Measurements from ENCODE around the gene FSTL4.

Gene FSTL4

DNA sequence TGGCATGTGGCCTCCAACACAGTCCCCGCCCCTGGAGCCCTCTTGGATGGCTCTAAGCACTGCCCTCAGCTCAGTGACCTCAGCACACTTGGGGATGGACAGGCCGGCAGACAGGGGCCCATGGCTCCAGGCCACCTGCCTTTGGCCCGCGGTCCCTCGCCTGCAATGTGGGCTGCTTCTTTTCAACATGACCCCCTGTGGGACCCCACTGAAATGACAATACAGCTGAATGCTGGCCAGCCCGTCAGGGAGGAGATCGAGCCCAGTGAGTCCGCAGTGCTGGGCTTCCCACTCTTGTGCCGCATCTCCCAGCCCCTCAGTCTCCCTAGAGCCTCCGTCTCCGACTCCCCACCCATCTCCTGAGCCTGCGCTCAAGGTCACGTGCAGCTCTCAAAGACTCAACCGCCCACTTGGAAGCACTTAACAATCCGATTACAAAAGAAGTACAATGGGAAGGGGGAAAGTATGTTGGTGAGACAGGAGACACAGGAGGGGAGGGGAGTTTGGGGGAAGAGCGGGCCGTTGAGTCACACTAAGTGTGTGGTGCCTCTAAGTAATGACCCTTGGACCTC, 321.6 kb downstream of the FSTL4 start:
- no peak for DNase-seq (ENCODE audit: low read depth)

GRCh38 chr5:133289686-133290367, 322.5 kb downstream of the FSTL4 start:
- DNase-seq (ENCODE audit: low read depth), result no peak

GRCh38 chr5:133287500-133287899, 324.8 kb downstream of the FSTL4 start:
- no peak for DNase-seq (ENCODE audit: low read depth)

DNA sequence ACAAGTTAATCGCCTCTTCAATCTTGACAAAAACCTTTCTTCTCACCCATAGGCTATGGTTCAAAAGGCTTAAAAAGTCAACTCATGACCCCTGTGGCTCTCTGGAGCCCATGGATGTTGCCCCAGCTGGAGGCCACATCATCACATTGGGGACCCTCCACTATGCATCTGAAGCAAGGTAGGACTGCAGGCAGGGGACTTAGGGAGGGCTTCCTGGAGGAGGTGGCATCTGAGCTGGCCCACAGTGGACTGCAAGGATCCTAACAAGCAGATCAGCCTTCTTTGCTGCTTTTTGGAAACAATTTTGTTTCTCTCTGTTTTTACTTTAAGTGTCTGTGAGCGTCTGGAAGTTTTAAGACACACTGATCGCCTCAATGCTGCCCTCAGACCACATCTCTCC, 325.9 kb downstream of the FSTL4 start:
- no peak for DNase-seq (ENCODE audit: low read depth)

DNA sequence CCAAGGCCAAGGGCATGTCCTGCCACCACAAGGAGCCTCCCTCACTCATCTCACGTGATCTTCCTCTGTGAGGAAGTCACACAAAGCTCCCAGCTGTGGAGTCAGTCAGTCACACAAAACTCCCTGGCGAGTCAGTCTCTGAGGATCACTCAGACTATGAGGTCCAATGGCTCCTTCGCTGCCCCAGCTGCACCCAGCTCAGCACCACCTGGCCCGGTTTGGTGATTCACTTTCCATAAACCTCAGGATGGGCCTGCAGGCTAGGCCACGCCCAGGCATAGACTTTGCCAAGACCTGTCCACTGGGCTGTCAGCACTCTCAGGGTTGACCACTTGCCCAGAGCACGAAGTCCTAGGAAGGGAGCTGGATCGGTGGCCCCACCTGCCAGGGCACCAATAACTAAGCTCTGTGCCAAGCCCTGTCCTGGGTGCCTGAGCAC, 326.7 kb downstream of the FSTL4 start:
- no peak for DNase-seq (ENCODE audit: low read depth)

GRCh38 chr5:133284306-133284705, 328.0 kb downstream of the FSTL4 start:
- no peak for DNase-seq (ENCODE audit: low read depth)

GRCh38 chr5:133278317-133278716, 334.0 kb downstream of the FSTL4 start:
- DNase-seq (ENCODE audit: low read depth), result no peak

DNA sequence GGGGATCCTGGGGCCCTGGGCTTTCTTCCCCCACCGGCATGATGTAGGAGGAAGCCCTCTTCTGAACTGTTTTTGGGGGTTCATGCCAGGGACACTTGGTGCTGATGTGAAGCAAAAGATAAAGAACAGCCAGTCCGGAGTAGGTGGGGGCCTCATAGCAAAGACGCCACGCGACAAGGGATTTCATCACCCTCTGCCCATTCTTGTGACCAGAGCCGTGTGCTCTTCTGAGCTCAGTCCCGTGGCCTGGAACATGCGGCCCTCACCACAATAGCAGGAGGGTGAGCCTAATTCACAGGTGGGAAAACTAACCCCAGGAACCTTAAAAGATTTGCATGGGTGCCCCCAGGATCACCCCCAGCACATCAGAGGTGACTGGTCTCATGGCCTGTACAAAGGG, 334.6 kb downstream of the FSTL4 start:
- no peak for DNase-seq (ENCODE audit: low read depth)

- DNase-seq (ENCODE audit: low read depth), result no peak
Measured at GRCh38 chr5:133276171-133276570, 336.2 kb downstream of the FSTL4 start.

- DNase-seq (ENCODE audit: low read depth), result no peak
Measured at GRCh38 chr5:133275631-133276030, 336.7 kb downstream of the FSTL4 start.

GRCh38 chr5:133274597-133274935, 337.8 kb downstream of the FSTL4 start:
- no peak for DNase-seq (ENCODE audit: low read depth)

DNA sequence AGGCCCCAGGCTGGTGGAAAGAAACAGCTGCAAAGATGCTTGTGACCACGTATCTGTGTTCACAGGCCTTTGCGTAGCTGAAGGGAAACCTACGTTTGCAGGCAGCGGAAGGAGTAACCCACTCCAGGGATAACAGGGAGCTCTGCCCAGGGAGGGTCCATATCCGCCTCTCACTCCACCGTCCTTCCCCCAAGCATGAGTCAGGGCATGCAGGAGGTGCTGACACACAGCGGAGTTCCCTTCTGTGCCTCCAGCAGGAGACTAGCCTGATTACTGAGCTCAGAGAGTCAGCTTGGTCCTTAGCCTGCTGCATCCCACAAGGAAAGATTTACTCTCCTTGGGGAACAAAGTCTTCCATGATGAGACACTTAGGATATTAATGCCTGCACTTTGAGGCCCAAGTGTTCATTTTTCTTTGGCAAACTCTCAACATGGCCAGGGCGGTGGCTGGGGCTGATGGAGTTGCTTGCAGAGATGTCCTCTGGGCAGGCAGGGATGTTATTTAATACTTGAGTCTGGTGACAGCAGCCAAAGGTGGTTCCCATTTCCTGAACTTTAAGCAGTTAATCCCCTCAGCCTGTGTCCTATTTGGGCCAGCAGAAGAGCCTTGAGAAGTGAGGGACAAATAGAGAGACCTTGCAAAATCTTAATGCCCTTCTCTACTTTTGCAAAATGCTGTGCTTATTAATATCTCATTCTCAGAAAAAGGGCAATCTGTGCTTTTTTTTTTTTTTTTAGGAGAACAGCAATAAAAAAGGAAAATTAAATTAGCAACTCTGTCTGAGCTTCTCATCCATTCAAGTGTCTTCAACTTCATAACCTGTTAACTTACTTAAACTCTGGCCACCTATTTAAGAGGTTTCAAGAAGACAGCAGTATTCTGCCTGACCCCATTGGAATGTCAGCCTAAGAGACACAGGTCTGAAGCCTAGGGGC, 338.4 kb downstream of the FSTL4 start:
- DNase-seq (ENCODE audit: low read depth), result no peak

GRCh38 chr5:133272345-133272744, 340.0 kb downstream of the FSTL4 start:
- DNase-seq (ENCODE audit: low read depth), result no peak

GRCh38 chr5:133271606-133272005, 340.7 kb downstream of the FSTL4 start:
- DNase-seq (ENCODE audit: low read depth), result no peak

- DNase-seq (ENCODE audit: low read depth), result no peak
Measured at GRCh38 chr5:133269691-133270090, 342.6 kb downstream of the FSTL4 start.

DNA sequence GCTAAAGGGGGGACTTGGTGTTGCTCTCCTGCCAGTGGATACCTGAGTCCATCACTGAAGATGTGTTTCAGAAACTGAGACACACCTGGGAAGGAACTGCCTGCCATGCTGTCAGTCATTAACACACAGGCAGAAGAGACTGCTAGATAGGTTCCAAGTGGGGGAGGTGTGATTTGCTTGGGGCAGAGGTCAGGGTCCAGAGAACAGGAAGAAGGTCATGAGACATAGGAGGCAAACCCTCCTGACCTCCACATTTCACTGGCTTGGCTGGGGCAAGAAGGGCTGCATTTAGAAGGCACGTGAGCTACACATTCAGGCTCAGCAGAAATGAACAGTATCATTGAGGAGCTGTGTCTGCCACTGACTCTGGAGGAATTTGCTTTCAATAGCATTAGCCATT, 344.7 kb downstream of the FSTL4 start:
- DNase-seq (ENCODE audit: low read depth), result no peak

DNA sequence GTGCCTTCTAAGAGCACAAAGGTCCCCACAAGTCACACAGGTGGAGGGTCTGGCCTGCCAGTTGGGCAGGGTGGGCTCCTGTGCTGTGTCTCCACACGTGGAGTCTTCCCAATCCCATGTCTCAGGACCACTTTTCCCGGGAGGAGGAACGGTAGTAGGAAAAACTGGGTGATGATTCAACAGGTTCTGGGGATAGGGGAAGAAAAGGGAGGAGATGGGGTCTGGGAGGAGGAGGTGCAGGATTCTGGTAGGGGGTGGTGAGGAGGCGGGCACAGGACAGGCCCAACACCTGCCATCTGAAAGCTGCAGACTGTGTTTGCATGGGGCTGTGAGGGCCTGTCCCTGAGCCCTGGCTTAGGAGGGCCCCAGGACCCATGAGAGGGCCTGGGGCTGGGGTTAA, 345.4 kb downstream of the FSTL4 start:
- no peak for DNase-seq (ENCODE audit: low read depth)

DNA sequence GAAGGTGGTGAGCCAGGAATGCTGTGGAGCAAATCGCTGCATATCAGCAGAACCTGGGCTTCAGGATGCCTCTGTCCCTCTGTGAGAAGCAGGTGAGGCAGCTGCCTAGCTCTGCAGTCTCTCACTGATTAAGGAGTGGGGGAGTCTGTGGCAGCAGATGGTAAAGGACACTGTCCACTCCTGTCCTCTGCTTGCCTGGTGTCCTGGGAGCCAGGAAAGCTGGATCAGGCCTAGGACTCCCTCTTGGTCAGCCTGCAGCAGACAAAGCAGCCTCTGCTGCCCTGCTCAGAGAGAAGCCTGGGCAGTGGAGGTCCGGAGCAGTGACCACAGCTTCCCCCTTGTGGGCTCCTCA, 345.8 kb downstream of the FSTL4 start:
- no peak for DNase-seq (ENCODE audit: low read depth)

GRCh38 chr5:133265720-133266526, 346.4 kb downstream of the FSTL4 start:
- no peak for DNase-seq (ENCODE audit: low read depth)

DNA sequence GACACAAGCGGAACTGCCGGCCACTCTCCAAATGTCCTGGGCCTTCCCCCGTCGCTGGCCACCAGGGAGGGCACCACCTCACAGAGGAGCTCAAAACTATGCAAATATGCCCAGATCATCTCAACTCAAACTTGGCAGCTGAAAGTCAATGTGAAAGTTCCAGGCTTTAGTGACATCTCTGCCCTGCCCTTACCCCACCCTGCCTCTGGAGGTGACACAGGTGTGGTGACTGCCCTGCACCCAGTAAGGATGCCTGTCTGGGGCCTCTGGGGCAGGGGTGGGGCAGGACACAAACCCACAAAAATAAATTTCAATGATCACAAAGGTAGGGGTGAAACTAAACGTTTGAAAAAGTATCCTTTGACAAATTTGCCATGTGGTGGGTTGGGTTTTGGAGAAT, 347.1 kb downstream of the FSTL4 start:
- DNase-seq (ENCODE audit: low read depth), result no peak

- no peak for DNase-seq (ENCODE audit: low read depth)
Measured at GRCh38 chr5:133262690-133263089, 349.7 kb downstream of the FSTL4 start.

DNA sequence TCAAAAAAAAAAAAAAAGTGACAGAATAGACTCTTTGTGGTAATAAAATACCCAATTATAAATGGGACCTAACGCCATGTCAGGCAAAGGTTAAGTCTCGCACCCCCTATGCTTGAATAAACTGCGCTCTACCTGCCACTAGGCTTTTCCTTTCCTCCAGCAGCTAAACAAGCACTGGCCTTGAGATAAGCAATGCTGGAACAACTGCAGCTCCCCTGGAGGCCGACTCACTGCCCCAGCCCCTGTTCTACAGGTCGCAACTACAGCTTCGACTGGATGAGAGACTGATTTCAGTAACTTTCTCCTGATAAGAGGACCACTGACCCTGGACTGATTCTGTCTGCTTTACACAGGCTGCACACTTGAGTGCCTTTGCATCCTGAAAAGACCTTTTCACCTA, 350.3 kb downstream of the FSTL4 start:
- no peak for DNase-seq (ENCODE audit: low read depth)

Measured in stimulated activated CD8-positive, alpha-beta memory T cell treated with anti-CD3 and anti-CD28 coated beads, Interleukin-12 subunit alpha, Interleukin-12 subunit beta, amount 100 ng/mL, for 4 hours (primary cell).